Keratinocyte (primary cell): Measurements from ENCODE around the gene CDC25C. TPM values are rescaled to one million over a fixed set of nuclear protein-coding genes. Genes with fewer than 3 reads are reported as not detected.

ENCODE experiments used
- DNase-seq: peaks from one replicate; pipeline ENCODE4 v3.0.0-alpha.2; 2011; ENCODE audit warnings: low read depth, missing footprints, low spot score
- FAIRE-seq: peaks from 2 replicates; lab custom pipeline; 2011; peaks lifted over from hg19 to GRCh38; lab: Jason Lieb, UNC
- H2AFZ ChIP-seq: 2 replicates; pipeline ENCODE4 v1.6.0; 2012; ENCODE audit warnings: low read length, control low read depth, inconsistent platforms; ENCODE audit not compliant: control insufficient read depth
- H3K27ac ChIP-seq: 2 replicates; pipeline ENCODE4 v1.5.1; 2011; ENCODE audit warnings: low read length; ENCODE audit not compliant: control insufficient read depth, insufficient read depth
- H3K27me3 ChIP-seq: 3 replicates; pipeline ENCODE4 v1.6.0; 2011; ENCODE audit warnings: low read length; ENCODE audit not compliant: control insufficient read depth, insufficient read depth; ENCODE audit errors: extremely low read depth
- H3K36me3 ChIP-seq, 2 experiments: 2 replicates in 1 of 2; 3 replicates in 1 of 2; pipeline ENCODE4 v1.5.1; 2011; ENCODE audit warnings: low read length in 2 of 2, mild to moderate bottlenecking in 1 of 2; ENCODE audit not compliant: control insufficient read depth in 2 of 2, insufficient read depth in 2 of 2; ENCODE audit errors: extremely low read depth in 1 of 2
- H3K4me1 ChIP-seq: 3 replicates; pipeline ENCODE4 v1.5.1; 2011; ENCODE audit warnings: low read length; ENCODE audit not compliant: control insufficient read depth, insufficient read depth; ENCODE audit errors: extremely low read depth
- H3K4me2 ChIP-seq: 3 replicates; pipeline ENCODE4 v1.6.0; 2011; ENCODE audit warnings: low read depth, low read length; ENCODE audit not compliant: control insufficient read depth, insufficient read depth; ENCODE audit errors: extremely low read depth
- H3K4me3 ChIP-seq, 3 experiments: fragments of 200-600 bp in 1 of 3; sonication (generic) in 1 of 3; 2 replicates in 2 of 3; 3 replicates in 1 of 3; pipeline ENCODE4 v1.5.1; 2011 to 2016; ENCODE audit warnings: low read length in 3 of 3, mild to moderate bottlenecking in 3 of 3, control low read depth in 2 of 3, inconsistent platforms in 1 of 3, low read depth in 1 of 3, mixed read lengths in 1 of 3, mixed run types in 1 of 3, moderate library complexity in 1 of 3; ENCODE audit not compliant: control insufficient read depth in 2 of 3, insufficient read depth in 2 of 3; ENCODE audit errors: extremely low read depth in 1 of 3
- H3K79me2 ChIP-seq: 2 replicates; pipeline ENCODE4 v1.6.0; 2012; ENCODE audit warnings: low read length; ENCODE audit not compliant: control insufficient read depth, insufficient read depth
- H3K9ac ChIP-seq: 3 replicates; pipeline ENCODE4 v1.6.0; 2011; ENCODE audit warnings: low read length; ENCODE audit not compliant: control insufficient read depth, insufficient read depth; ENCODE audit errors: extremely low read depth
- H3K9me1 ChIP-seq: 3 replicates; pipeline ENCODE4 v1.6.0; 2011; ENCODE audit warnings: low read length; ENCODE audit not compliant: control insufficient read depth, insufficient read depth; ENCODE audit errors: extremely low read depth
- H3K9me3 ChIP-seq: 2 replicates; pipeline ENCODE4 v1.5.1; 2012; ENCODE audit warnings: low read depth, low read length; ENCODE audit not compliant: control insufficient read depth
- H4K20me1 ChIP-seq: 3 replicates; pipeline ENCODE4 v1.6.0; 2011; ENCODE audit warnings: low read length; ENCODE audit not compliant: control insufficient read depth, insufficient read depth; ENCODE audit errors: extremely low read depth
- EZH2 ChIP-seq: IDR thresholded peaks from one replicate; pipeline ENCODE4 v1.6.1; 2012; ENCODE audit warnings: inconsistent platforms, mild to moderate bottlenecking, low read length, moderate library complexity
- dilution Hi-C: fragments of 300-500 bp; cut with MboI; formaldehyde crosslinking; loops from one replicate; pipeline ENCODE4 v1.7.0; 2020; ENCODE audit warnings: low sequenced_read_pairs; ENCODE audit not compliant: extremely low pct_ligation_motif_present
- polyA minus RNA-seq, 3 experiments: library from RNA; depleted of rRNA, polyadenylated mRNA; stranded (reverse); fragments of >200 nt; gene quantifications; 1 replicate in 1 of 3; 2 replicates in 1 of 3; 3 replicates in 1 of 3; pipeline ENCODE4 v1.2.3, GENCODE V29; 2011
- polyA plus RNA-seq, 5 experiments: library from polyadenylated mRNA; depleted of rRNA in 3 of 5; stranded (reverse) in 3 of 5; stranded (forward) in 1 of 5; unstranded in 1 of 5; fragments of >200 nt; gene quantifications; 1 replicate in 1 of 5; 2 replicates in 3 of 5; 3 replicates in 1 of 5; pipeline versions ENCODE4 v1.2.1 to v1.2.3, GENCODE V29; 2011 to 2012; ENCODE audit warnings: missing spikeins in 2 of 5, low read depth in 1 of 5, low replicate concordance in 1 of 5
- TF ChIP-seq, protein P1 (sequence below), 3 experiments: IDR thresholded peaks in 1 of 3; conservative IDR thresholded peaks in 1 of 3; optimal IDR thresholded peaks in 1 of 3; 2 replicates in 2 of 3; 3 replicates in 1 of 3; pipeline versions ENCODE3 to v1.5.1; 2011; ENCODE audit warnings: low read length in 3 of 3, mild to moderate bottlenecking in 3 of 3, moderate library complexity in 2 of 3, control low read depth in 1 of 3, inconsistent platforms in 1 of 3; ENCODE audit not compliant: insufficient read depth in 2 of 3; ENCODE audit errors: extremely low read depth in 1 of 3

Gene CDC25C
- polyA plus RNA-seq (1.4 to 4.7 TPM (median 3.1 TPM) in 3 replicates), polyA minus RNA-seq (0.46 to 2.5 TPM (median 2.0 TPM) in 3 replicates)
- polyA plus RNA-seq (2011; ENCODE audit: low read depth): 0.42 TPM
- polyA plus RNA-seq (2011; cell fraction: cytosol; rRNA removed): 0.94 and 1.1 TPM in 2 replicates
- polyA plus RNA-seq (2011; cell fraction: nucleus; rRNA removed): 1.2 and 1.3 TPM in 2 replicates
- 0.25 and 1.8 TPM in 2 replicates for polyA plus RNA-seq (2012; ENCODE audit: low replicate concordance)
- polyA minus RNA-seq (2011; cell fraction: cytosol; rRNA and poly(A)+ RNA removed): not detected
- polyA minus RNA-seq (2011; cell fraction: nucleus; rRNA and poly(A)+ RNA removed): 0.32 and 1.2 TPM in 2 replicates

- peak; percentile 75 for FAIRE-seq
- TF ChIP-seq, protein P1, sequence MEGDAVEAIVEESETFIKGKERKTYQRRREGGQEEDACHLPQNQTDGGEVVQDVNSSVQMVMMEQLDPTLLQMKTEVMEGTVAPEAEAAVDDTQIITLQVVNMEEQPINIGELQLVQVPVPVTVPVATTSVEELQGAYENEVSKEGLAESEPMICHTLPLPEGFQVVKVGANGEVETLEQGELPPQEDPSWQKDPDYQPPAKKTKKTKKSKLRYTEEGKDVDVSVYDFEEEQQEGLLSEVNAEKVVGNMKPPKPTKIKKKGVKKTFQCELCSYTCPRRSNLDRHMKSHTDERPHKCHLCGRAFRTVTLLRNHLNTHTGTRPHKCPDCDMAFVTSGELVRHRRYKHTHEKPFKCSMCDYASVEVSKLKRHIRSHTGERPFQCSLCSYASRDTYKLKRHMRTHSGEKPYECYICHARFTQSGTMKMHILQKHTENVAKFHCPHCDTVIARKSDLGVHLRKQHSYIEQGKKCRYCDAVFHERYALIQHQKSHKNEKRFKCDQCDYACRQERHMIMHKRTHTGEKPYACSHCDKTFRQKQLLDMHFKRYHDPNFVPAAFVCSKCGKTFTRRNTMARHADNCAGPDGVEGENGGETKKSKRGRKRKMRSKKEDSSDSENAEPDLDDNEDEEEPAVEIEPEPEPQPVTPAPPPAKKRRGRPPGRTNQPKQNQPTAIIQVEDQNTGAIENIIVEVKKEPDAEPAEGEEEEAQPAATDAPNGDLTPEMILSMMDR (optimal IDR thresholded peaks at IDR 0.05 in 1 of 3, IDR thresholded peaks at IDR 0.05 in 1 of 3, conservative IDR thresholded peaks at IDR 0.05 in 1 of 3; ENCODE audit: extremely low read depth in 1 of 3, insufficient read depth in 2 of 3, low read length in 3 of 3): no peak
- no peak for TF ChIP-seq EZH2
- peak within 1 kb of the TSS; percentile 71 for H3K27ac ChIP-seq
Observed at GRCh38 chr5:138331449-138332368, at the start of gene CDC25C. Gene CDC25C, minus strand, starts transcription at chr5:138331804. Its CDS starts 624 bp downstream, at chr5:138331180.

GRCh38 chr5:138372653-138373052 is 41.0 kb upstream of the CDC25C start:
- H3K9ac ChIP-seq: no peak overlapping the region
- no peak overlapping the region for H3K4me2 ChIP-seq
- DNase-seq (no peak), FAIRE-seq (no peak)
- H3K79me2 ChIP-seq: peaks cover 39% of the 10 kb centered on the region
- peaks cover 5% of the 10 kb centered on the region in 2 experiments for H3K36me3 ChIP-seq
- dilution Hi-C loops: no loop called here
- no peaks in the 10 kb centered on the region for H3K9me3 ChIP-seq
- no peaks in the 10 kb centered on the region for H4K20me1 ChIP-seq
- no peak overlapping the region for H3K4me3 ChIP-seq
- H3K9me1 ChIP-seq: no peaks in the 10 kb centered on the region
- H3K4me1 ChIP-seq: no peaks in the 10 kb centered on the region
- H3K27ac ChIP-seq: no peak overlapping the region
- no peaks in the 10 kb centered on the region for H3K27me3 ChIP-seq
- H2AFZ ChIP-seq: no peak overlapping the region
- no peak for TF ChIP-seq EZH2
- TF ChIP-seq, protein P1 (optimal IDR thresholded peaks at IDR 0.05 in 1 of 3, IDR thresholded peaks at IDR 0.05 in 1 of 3, conservative IDR thresholded peaks at IDR 0.05 in 1 of 3; ENCODE audit: extremely low read depth in 1 of 3, insufficient read depth in 2 of 3, low read length in 3 of 3): no peak

More at GRCh38 chr5:138331449-138332368, at the start of gene CDC25C:
- peak; percentile 92 for DNase-seq
- Histone ChIP-seq H2AFZ (peak within 1 kb of the TSS; percentile 99), H3K9me3 (no peaks in the 10 kb centered on the region), H3K4me1 (peaks cover 16% of the 10 kb centered on the region), H3K27me3 (no peaks in the 10 kb centered on the region), H3K4me2 (peak within 1 kb of the TSS; percentile 99), H3K9ac (peak within 1 kb of the TSS; percentile 81), H3K79me2 (no peaks in the 10 kb centered on the region), H3K4me3 (peak within 1 kb of the TSS; percentile 40 to 92 (median 76)), H4K20me1 (no peaks in the 10 kb centered on the region), H3K9me1 (no peaks in the 10 kb centered on the region), H3K36me3 (no peaks in the 10 kb centered on the region)
- dilution Hi-C loops: no loop called here
